GM12874 (cell line): ENCODE data around the gene GCC2.

Experiments used
- CTCF ChIP-seq: IDR thresholded peaks from 2 replicates; pipeline ENCODE4 v1.5.1; 2011; ENCODE audit warnings: low read depth, mild to moderate bottlenecking, control low read depth, low read length, moderate library complexity; ENCODE audit not compliant: insufficient read depth

The GCC2 gene

GRCh38 chr2:108459441-108459840, 10.4 kb downstream of the GCC2 start:
- no peak for TF ChIP-seq CTCF

- no peak for TF ChIP-seq CTCF
Observed at GRCh38 chr2:108460345-108461037, 11.5 kb downstream of the GCC2 start.

- TF ChIP-seq CTCF, result no peak
Observed at GRCh38 chr2:108477099-108477498, 28.1 kb downstream of the GCC2 start.

- TF ChIP-seq CTCF, result no peak
Observed at GRCh38 chr2:108485253-108485652, 36.2 kb downstream of the GCC2 start.

GRCh38 chr2:108490506-108491122, 41.6 kb downstream of the GCC2 start:
- no peak for TF ChIP-seq CTCF

- no peak for TF ChIP-seq CTCF
Observed at GRCh38 chr2:108491848-108492247, 42.8 kb downstream of the GCC2 start.

- TF ChIP-seq CTCF, result no peak
Observed at GRCh38 chr2:108492364-108492763, 43.4 kb downstream of the GCC2 start.
